HepG2 (cell line): Measurements from ENCODE around the gene VEZF1. TPM values are rescaled to one million over a fixed set of nuclear protein-coding genes. Genes with fewer than 3 reads are reported as not detected.

Source experiments
- ARID5B ChIP-seq: IDR thresholded peaks from 2 replicates; pipeline ENCODE4 v1.4.0; 2020; ENCODE audit warnings: mild to moderate bottlenecking, missing genetic modification reagents
- CSRNP2 ChIP-seq: sonication (generic); formaldehyde crosslinking; conservative IDR thresholded peaks from 2 replicates; pipeline ENCODE4 v1.8.0; 2022; ENCODE audit warnings: low read depth, missing genetic modification reagents
- EEA1 ChIP-seq: sonication (generic); formaldehyde crosslinking; IDR thresholded peaks from 2 replicates; pipeline ENCODE4 v1.5.1; 2020; ENCODE audit warnings: mild to moderate bottlenecking, missing genetic modification reagents, borderline replicate concordance
- ETV5 ChIP-seq: IDR thresholded peaks from 2 replicates; pipeline ENCODE4 v1.6.1; 2018; ENCODE audit warnings: missing biosample characterization, missing genetic modification reagents, inconsistent platforms, borderline replicate concordance
- FOXA3 ChIP-seq: IDR thresholded peaks from 2 replicates; pipeline ENCODE4 v1.6.1; 2016; ENCODE audit warnings: missing genetic modification reagents, missing compliant biosample characterization
- FOXO1 ChIP-seq: sonication (generic); formaldehyde crosslinking; IDR thresholded peaks from 2 replicates; pipeline ENCODE4 v1.4.0; 2020; ENCODE audit warnings: missing genetic modification reagents
- HNRNPH1 ChIP-seq: fragments of 200-400 bp; formaldehyde crosslinking; optimal IDR thresholded peaks from 2 replicates; pipeline ENCODE3; 2017; ENCODE audit warnings: mild to moderate bottlenecking, low read depth, low read length
- HOXD1 ChIP-seq: sonication (generic); formaldehyde crosslinking; IDR thresholded peaks from 2 replicates; pipeline ENCODE4 v1.5.0; 2020; ENCODE audit warnings: missing genetic modification reagents
- IKZF4 ChIP-seq: sonication (generic); formaldehyde crosslinking; IDR thresholded peaks from 2 replicates; pipeline ENCODE4 v1.5.1; 2020; ENCODE audit warnings: borderline replicate concordance, mild to moderate bottlenecking, low read depth, missing genetic modification reagents; ENCODE audit errors: not compliant biosample characterization
- ISL2 ChIP-seq: sonication (generic); formaldehyde crosslinking; IDR thresholded peaks from 2 replicates; pipeline ENCODE4 v1.5.0; 2020; ENCODE audit warnings: missing genetic modification reagents
- THAP7 ChIP-seq: sonication (generic); formaldehyde crosslinking; IDR thresholded peaks from 2 replicates; pipeline ENCODE4 v1.8.1; 2023; ENCODE audit warnings: mild to moderate bottlenecking, missing genetic modification reagents
- ZBTB49 ChIP-seq: sonication (generic); formaldehyde crosslinking; IDR thresholded peaks from 2 replicates; pipeline ENCODE4 v1.4.0; 2020; ENCODE audit warnings: missing genetic modification reagents, borderline replicate concordance
- ZNF138 ChIP-seq: sonication (generic); formaldehyde crosslinking; IDR thresholded peaks from 2 replicates; pipeline ENCODE4 v1.5.0; 2020; ENCODE audit warnings: mild to moderate bottlenecking, low read depth, missing genetic modification reagents
- ZNF747 ChIP-seq: sonication (generic); formaldehyde crosslinking; IDR thresholded peaks from 2 replicates; pipeline ENCODE4 v1.8.1; 2023; ENCODE audit warnings: missing genetic modification reagents, mild to moderate bottlenecking, borderline replicate concordance
- ZNF749 ChIP-seq: sonication (generic); formaldehyde crosslinking; IDR thresholded peaks from 2 replicates; pipeline ENCODE4 v1.8.0; 2022; ENCODE audit warnings: mild to moderate bottlenecking, missing genetic modification reagents, moderate library complexity, borderline replicate concordance
- ZNF770 ChIP-seq: sonication (generic); formaldehyde crosslinking; IDR thresholded peaks from 2 replicates; pipeline ENCODE4 v1.5.0; 2020; ENCODE audit warnings: mild to moderate bottlenecking, missing genetic modification reagents
- polyA plus RNA-seq, 8 experiments: library from polyadenylated mRNA; depleted of rRNA in 3 of 8; stranded (reverse) in 7 of 8; unstranded in 1 of 8; fragments of >200 nt; fragmentation: Illumina TruSeq in 4 of 8; extraction: Trizol in 4 of 8; gene quantifications; 2 replicates each; pipeline versions ENCODE4 v1.2.1 to v1.2.3, GENCODE V29; 2011 to 2016; ENCODE audit warnings: low read depth in 4 of 8, missing spikeins in 1 of 8, mixed read lengths in 1 of 8; ENCODE audit not compliant: insufficient read depth in 1 of 8
- total RNA-seq, 5 experiments: library from RNA; depleted of rRNA; stranded (reverse); fragments of >200 nt; fragmentation: Illumina TruSeq; extraction: Trizol; gene quantifications; 2 replicates each; pipeline ENCODE4 v1.2.3, GENCODE V29; 2016; ENCODE audit warnings: low read depth in 1 of 5

VEZF1 gene
- total and polyA plus RNA-seq, 2 of the 13 experiments (the other 11 are each of a cell fraction or from before 2014, with no cell fraction given), result 45.9 to 49.7 TPM

- TF ChIP-seq THAP7 (CRISPR knock-in tag), result peak; percentile 94; the same call in 1 of the 2 replicates
- no peak; the same call in 1 of the 2 replicates for TF ChIP-seq EEA1 (CRISPR knock-in tag)
- TF ChIP-seq CSRNP2, result no peak; the same call in 1 of the 2 replicates
- TF ChIP-seq FOXO1 (CRISPR knock-in tag), result peak; percentile 68; the same call in 1 of the 2 replicates
- peak; percentile 39; the same call in 1 of the 2 replicates for TF ChIP-seq FOXA3 (CRISPR knock-in tag)
- no peak for TF ChIP-seq ZBTB49 (CRISPR knock-in tag)
- peak; percentile 93 for TF ChIP-seq IKZF4 (CRISPR knock-in tag)
- TF ChIP-seq ZNF138 (CRISPR knock-in tag), result peak; percentile 95
- peak; percentile 65; the same call in 1 of the 2 replicates for TF ChIP-seq ARID5B (CRISPR knock-in tag)
- 0 out of 2 replicates have a peak, but pooled peaks have one; percentile 8 for TF ChIP-seq ZNF770 (CRISPR knock-in tag)
- TF ChIP-seq ETV5 (CRISPR knock-in tag), result peak; percentile 81
- TF ChIP-seq HNRNPH1, result peak; percentile 91
- peak; percentile 13; the same call in 1 of the 2 replicates for TF ChIP-seq HOXD1 (CRISPR knock-in tag)
- TF ChIP-seq ZNF749 (CRISPR knock-in tag), result peak; percentile 88
- TF ChIP-seq ISL2, result peak; percentile 44
- peak; percentile 93 for TF ChIP-seq ZNF747 (CRISPR knock-in tag)
These were observed 19.1 kb upstream of the VEZF1 start, which contains the start of gene SRSF1 (continued) for GRCh38 chr17:58006924-58007780.
